Measurements from ENCODE around the gene TRPM3. TPM values are rescaled to one million over a fixed set of nuclear protein-coding genes. Genes with fewer than 3 reads are reported as not detected.

The TRPM3 gene
- total RNA-seq, 1 experiment from 2014 or later = not detected

GRCh38 chr9:70607329-70607728 is 514.1 kb downstream of the TRPM3 start:
- Histone ChIP-seq H3K4me3 (ENCODE audit: low read length) (no peak overlapping the region), H3K36me3 (ENCODE audit: low read depth, low read length) (no peaks in the 10 kb centered on the region), H3K27me3 (ENCODE audit: low read length) (0 out of 2 replicates have a peak, but pooled peaks cover 4% of the 10 kb centered on the region), H3K9me2 (replicated peaks; ENCODE audit: low read length) (no peaks in the 10 kb centered on the region), H3K4me1 (ENCODE audit: insufficient read depth, low read length) (no peaks in the 10 kb centered on the region), H2AFZ (ENCODE audit: low read length) (no peak overlapping the region), H3K27ac (ENCODE audit: low read length) (no peak overlapping the region), H3K4me2 (ENCODE audit: low read length) (no peak overlapping the region), H3K79me2 (ENCODE audit: low read length) (no peaks in the 10 kb centered on the region), H3F3A (ENCODE audit: low read length, unreplicated experiment) (no peaks in the 10 kb centered on the region), H3K9ac (ENCODE audit: low read length) (no peak overlapping the region), H4K20me1 (ENCODE audit: low read length) (no peaks in the 10 kb centered on the region), H3K9me3 (ENCODE audit: low read length) (no peaks in the 10 kb centered on the region)
- DNase-seq (no peak), ATAC-seq (no peak)
- ChIA-PET POLR2A (ENCODE audit: unreplicated experiment) (no interaction called here), CTCF (no interaction called here)
- no peak for TF ChIP-seq CTCF (conservative IDR thresholded peaks at IDR 0.05; ENCODE audit: low read depth, low read length)
- TF ChIP-seq EZH2phosphoT487 (IDR thresholded peaks at IDR 0.05; ENCODE audit: borderline replicate concordance, low read length) = no peak
- no peak for TF ChIP-seq EZH2 (IDR thresholded peaks at IDR 0.05; ENCODE audit: low read length, unreplicated experiment)
- no TSS peak for BruUV-seq (replicated peaks)
- intact Hi-C loops (cut with micrococcal nuclease) = loop anchor here (10.0 kb wide), 1 partner anchor 183 kb away; no protein-coding TSS in a partner anchor

- H3K4me2 ChIP-seq (ENCODE audit: low read length) = no peak overlapping the region
- POLR2A ChIA-PET (ENCODE audit: unreplicated experiment) = interaction anchor here (0.7 kb wide), 1 partner anchor 474 kb away, joined by 3 read pairs; no protein-coding TSS in a partner anchor
Measured at GRCh38 chr9:70603020-70603411, 518.4 kb downstream of the TRPM3 start.

More at GRCh38 chr9:70603020-70603411, 518.4 kb downstream of the TRPM3 start:
- no peak for DNase-seq
- BruUV-seq (replicated peaks) = no TSS peak
- Histone ChIP-seq H3K27ac (ENCODE audit: low read length) (no peak overlapping the region), H3F3A (ENCODE audit: low read length, unreplicated experiment) (no peaks in the 10 kb centered on the region), H3K9me2 (replicated peaks; ENCODE audit: low read length) (no peaks in the 10 kb centered on the region), H2AFZ (ENCODE audit: low read length) (no peak overlapping the region), H3K27me3 (ENCODE audit: low read length) (no peaks in the 10 kb centered on the region), H3K4me3 (ENCODE audit: low read length) (no peak overlapping the region), H4K20me1 (ENCODE audit: low read length) (no peaks in the 10 kb centered on the region), H3K4me1 (ENCODE audit: insufficient read depth, low read length) (no peaks in the 10 kb centered on the region), H3K79me2 (ENCODE audit: low read length) (no peaks in the 10 kb centered on the region), H3K9me3 (ENCODE audit: low read length) (no peaks in the 10 kb centered on the region), H3K36me3 (ENCODE audit: low read depth, low read length) (no peaks in the 10 kb centered on the region), H3K9ac (ENCODE audit: low read length) (no peak overlapping the region)
- CTCF ChIA-PET = no interaction called here
- TF ChIP-seq EZH2phosphoT487 (IDR thresholded peaks at IDR 0.05; ENCODE audit: borderline replicate concordance, low read length) = no peak
- TF ChIP-seq EZH2 (IDR thresholded peaks at IDR 0.05; ENCODE audit: low read length, unreplicated experiment) = no peak
- TF ChIP-seq CTCF (conservative IDR thresholded peaks at IDR 0.05; ENCODE audit: low read depth, low read length) = no peak
- intact Hi-C loops (cut with micrococcal nuclease) = loop anchor here (10.0 kb wide), 1 partner anchor 178 kb away; no protein-coding TSS in a partner anchor
- ATAC-seq = no peak

Data from PC-3 (cell line).